ENCODE measurements around the gene FRAS1. TPM values are rescaled to one million over a fixed set of nuclear protein-coding genes. Genes with fewer than 3 reads are reported as not detected.

Gene FRAS1
- polyA plus RNA-seq, 1 donor from 2014 or later: 2.8 TPM

DNA sequence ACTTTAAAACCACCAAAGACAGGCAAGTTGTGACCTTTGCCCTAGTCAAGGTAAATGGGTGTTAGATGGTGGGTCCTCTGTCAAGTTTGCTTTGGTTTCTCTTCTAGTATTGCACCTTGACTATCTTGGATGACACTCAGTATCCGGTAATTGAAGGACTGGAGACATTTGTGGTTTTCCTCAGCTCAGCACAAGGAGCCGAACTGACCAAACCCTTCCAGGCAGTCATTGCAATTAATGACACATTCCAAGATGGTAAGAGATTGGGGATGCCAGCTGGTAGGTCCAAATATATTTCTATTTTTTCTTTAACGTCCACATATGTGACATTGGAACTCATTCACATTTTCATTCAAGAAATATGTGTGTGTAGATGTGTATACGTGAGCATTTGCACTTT, 425.2 kb downstream of the FRAS1 start:
- H3K9me2 ChIP-seq (ENCODE audit: insufficient read depth, low read length): no peaks in the 10 kb centered on the region
- TF ChIP-seq EP300 (conservative IDR thresholded peaks at IDR 0.05; ENCODE audit: poor library complexity, severe bottlenecking) (no peak), MXI1 (conservative IDR thresholded peaks at IDR 0.05; ENCODE audit: poor library complexity, severe bottlenecking) (no peak), RAD21 (conservative IDR thresholded peaks at IDR 0.05) (no peak), SMC3 (conservative IDR thresholded peaks at IDR 0.05; ENCODE audit: poor library complexity) (no peak), POLR2AphosphoS5 (IDR thresholded peaks at IDR 0.05) (no peak), EZH2 (IDR thresholded peaks at IDR 0.05; ENCODE audit: borderline replicate concordance, insufficient read depth, low read length, poor library complexity, severe bottlenecking) (no peak), TAF1 (IDR thresholded peaks at IDR 0.05; ENCODE audit: low read depth) (no peak)
- TF ChIP-seq, protein P1, sequence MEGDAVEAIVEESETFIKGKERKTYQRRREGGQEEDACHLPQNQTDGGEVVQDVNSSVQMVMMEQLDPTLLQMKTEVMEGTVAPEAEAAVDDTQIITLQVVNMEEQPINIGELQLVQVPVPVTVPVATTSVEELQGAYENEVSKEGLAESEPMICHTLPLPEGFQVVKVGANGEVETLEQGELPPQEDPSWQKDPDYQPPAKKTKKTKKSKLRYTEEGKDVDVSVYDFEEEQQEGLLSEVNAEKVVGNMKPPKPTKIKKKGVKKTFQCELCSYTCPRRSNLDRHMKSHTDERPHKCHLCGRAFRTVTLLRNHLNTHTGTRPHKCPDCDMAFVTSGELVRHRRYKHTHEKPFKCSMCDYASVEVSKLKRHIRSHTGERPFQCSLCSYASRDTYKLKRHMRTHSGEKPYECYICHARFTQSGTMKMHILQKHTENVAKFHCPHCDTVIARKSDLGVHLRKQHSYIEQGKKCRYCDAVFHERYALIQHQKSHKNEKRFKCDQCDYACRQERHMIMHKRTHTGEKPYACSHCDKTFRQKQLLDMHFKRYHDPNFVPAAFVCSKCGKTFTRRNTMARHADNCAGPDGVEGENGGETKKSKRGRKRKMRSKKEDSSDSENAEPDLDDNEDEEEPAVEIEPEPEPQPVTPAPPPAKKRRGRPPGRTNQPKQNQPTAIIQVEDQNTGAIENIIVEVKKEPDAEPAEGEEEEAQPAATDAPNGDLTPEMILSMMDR (IDR thresholded peaks at IDR 0.05; ENCODE audit: poor library complexity, severe bottlenecking): no peak
- TF ChIP-seq, protein P2, sequence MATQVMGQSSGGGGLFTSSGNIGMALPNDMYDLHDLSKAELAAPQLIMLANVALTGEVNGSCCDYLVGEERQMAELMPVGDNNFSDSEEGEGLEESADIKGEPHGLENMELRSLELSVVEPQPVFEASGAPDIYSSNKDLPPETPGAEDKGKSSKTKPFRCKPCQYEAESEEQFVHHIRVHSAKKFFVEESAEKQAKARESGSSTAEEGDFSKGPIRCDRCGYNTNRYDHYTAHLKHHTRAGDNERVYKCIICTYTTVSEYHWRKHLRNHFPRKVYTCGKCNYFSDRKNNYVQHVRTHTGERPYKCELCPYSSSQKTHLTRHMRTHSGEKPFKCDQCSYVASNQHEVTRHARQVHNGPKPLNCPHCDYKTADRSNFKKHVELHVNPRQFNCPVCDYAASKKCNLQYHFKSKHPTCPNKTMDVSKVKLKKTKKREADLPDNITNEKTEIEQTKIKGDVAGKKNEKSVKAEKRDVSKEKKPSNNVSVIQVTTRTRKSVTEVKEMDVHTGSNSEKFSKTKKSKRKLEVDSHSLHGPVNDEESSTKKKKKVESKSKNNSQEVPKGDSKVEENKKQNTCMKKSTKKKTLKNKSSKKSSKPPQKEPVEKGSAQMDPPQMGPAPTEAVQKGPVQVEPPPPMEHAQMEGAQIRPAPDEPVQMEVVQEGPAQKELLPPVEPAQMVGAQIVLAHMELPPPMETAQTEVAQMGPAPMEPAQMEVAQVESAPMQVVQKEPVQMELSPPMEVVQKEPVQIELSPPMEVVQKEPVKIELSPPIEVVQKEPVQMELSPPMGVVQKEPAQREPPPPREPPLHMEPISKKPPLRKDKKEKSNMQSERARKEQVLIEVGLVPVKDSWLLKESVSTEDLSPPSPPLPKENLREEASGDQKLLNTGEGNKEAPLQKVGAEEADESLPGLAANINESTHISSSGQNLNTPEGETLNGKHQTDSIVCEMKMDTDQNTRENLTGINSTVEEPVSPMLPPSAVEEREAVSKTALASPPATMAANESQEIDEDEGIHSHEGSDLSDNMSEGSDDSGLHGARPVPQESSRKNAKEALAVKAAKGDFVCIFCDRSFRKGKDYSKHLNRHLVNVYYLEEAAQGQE (IDR thresholded peaks at IDR 0.05; ENCODE audit: borderline replicate concordance): no peak
- no peaks in the 10 kb centered on the region for H3K9me3 ChIP-seq (ENCODE audit: low read length)
- H4K20me1 ChIP-seq (ENCODE audit: insufficient read depth): no peaks in the 10 kb centered on the region
- H3K27me3 ChIP-seq (ENCODE audit: insufficient read depth, low read depth, low read length): no peaks in the 10 kb centered on the region
- H2AFZ ChIP-seq (ENCODE audit: low read depth, low read length): no peak overlapping the region
- H3K79me2 ChIP-seq (replicated peaks; ENCODE audit: insufficient read depth, low read length): no peaks in the 10 kb centered on the region
- H3F3A ChIP-seq (ENCODE audit: insufficient read depth, low read length, poor library complexity, severe bottlenecking): no peaks in the 10 kb centered on the region
- no peaks in the 10 kb centered on the region for H3K36me3 ChIP-seq (ENCODE audit: insufficient read depth, low read length)
- H3K4me3 ChIP-seq (ENCODE audit: low read length): no peak overlapping the region
- H3K27ac ChIP-seq (ENCODE audit: low read length): no peak overlapping the region
- H3K9ac ChIP-seq (ENCODE audit: low read length): no peak overlapping the region
- no peak overlapping the region for H3K4me2 ChIP-seq (ENCODE audit: low read length)

DNA sequence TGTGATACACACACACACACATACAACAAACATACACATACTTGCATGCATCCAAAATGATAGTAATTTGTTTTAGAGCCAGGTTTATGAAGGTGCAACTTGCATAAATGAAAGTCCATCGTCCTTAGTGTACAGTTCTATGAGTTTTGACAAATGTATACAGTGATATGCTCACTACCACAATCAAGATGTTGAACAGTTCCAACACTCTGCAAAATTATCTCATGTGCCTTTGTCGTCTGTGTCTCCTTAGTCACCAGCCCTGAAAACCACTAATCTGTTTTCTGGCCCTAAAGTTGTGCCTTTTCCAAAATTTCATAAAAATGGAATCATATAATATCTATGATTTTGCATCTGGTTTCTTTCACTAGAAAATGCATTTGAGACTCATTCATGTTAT, 426.7 kb downstream of the FRAS1 start:
- Histone ChIP-seq H3K27ac (ENCODE audit: low read length) (no peak overlapping the region), H3F3A (ENCODE audit: insufficient read depth, low read length, poor library complexity, severe bottlenecking) (no peaks in the 10 kb centered on the region), H3K27me3 (ENCODE audit: insufficient read depth, low read depth, low read length) (no peaks in the 10 kb centered on the region), H3K79me2 (replicated peaks; ENCODE audit: insufficient read depth, low read length) (no peaks in the 10 kb centered on the region), H3K4me3 (ENCODE audit: low read length) (no peak overlapping the region), H3K9me2 (ENCODE audit: insufficient read depth, low read length) (no peaks in the 10 kb centered on the region), H3K9me3 (ENCODE audit: low read length) (no peaks in the 10 kb centered on the region), H4K20me1 (ENCODE audit: insufficient read depth) (no peaks in the 10 kb centered on the region), H3K4me2 (ENCODE audit: low read length) (no peak overlapping the region), H3K9ac (ENCODE audit: low read length) (no peak overlapping the region), H3K36me3 (ENCODE audit: insufficient read depth, low read length) (no peaks in the 10 kb centered on the region), H2AFZ (ENCODE audit: low read depth, low read length) (no peak overlapping the region)
- TF ChIP-seq, protein P2 (IDR thresholded peaks at IDR 0.05; ENCODE audit: borderline replicate concordance): no peak
- TF ChIP-seq RAD21 (conservative IDR thresholded peaks at IDR 0.05) (no peak), SMC3 (conservative IDR thresholded peaks at IDR 0.05; ENCODE audit: poor library complexity) (no peak), TAF1 (IDR thresholded peaks at IDR 0.05; ENCODE audit: low read depth) (no peak)
- TF ChIP-seq, protein P1 (IDR thresholded peaks at IDR 0.05; ENCODE audit: poor library complexity, severe bottlenecking): no peak

Data from neural cell (in vitro differentiated cells).